ENCODE results near the gene TBX5. TPM values are rescaled to one million over a fixed set of nuclear protein-coding genes. Genes with fewer than 3 reads are reported as not detected.

Gene TBX5
- polyA plus RNA-seq, 3 donors: not detected

DNA sequence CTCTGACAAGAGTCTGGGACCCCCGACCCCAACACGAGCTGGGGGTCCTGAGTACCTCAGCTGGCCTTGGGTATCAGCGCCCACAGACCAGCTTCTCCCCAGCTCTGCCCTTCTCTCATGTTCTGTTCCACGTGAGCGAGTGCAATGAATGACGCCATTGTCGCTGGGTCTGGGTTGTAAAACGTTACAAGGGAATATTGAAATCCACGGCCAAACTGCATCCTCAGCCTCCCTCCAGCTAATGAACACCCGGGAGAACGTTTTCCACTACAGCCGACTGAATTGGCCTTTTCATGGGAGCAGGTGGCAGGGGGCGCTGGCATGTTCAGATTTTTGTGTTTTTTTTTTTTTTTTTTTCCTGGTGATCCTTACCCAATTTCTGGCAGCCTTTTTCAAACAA is 34.7 kb downstream of the TBX5 start:
- no peaks in the 10 kb centered on the region for H3K4me1 Mint-ChIP-seq
- DNase-seq: no peak
- no peaks in the 10 kb centered on the region for H3K36me3 Mint-ChIP-seq
- TF ChIP-seq, protein P1, sequence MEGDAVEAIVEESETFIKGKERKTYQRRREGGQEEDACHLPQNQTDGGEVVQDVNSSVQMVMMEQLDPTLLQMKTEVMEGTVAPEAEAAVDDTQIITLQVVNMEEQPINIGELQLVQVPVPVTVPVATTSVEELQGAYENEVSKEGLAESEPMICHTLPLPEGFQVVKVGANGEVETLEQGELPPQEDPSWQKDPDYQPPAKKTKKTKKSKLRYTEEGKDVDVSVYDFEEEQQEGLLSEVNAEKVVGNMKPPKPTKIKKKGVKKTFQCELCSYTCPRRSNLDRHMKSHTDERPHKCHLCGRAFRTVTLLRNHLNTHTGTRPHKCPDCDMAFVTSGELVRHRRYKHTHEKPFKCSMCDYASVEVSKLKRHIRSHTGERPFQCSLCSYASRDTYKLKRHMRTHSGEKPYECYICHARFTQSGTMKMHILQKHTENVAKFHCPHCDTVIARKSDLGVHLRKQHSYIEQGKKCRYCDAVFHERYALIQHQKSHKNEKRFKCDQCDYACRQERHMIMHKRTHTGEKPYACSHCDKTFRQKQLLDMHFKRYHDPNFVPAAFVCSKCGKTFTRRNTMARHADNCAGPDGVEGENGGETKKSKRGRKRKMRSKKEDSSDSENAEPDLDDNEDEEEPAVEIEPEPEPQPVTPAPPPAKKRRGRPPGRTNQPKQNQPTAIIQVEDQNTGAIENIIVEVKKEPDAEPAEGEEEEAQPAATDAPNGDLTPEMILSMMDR (IDR thresholded peaks at IDR 0.05): no peak
- no peak overlapping the region for H3K27ac Mint-ChIP-seq
- no peak overlapping the region for H3K4me3 ChIP-seq (replicated peaks in 1 of 3; ENCODE audit: low read depth in 2 of 3, low read length in 3 of 3)
- H2AFZ ChIP-seq (ENCODE audit: insufficient read depth, low read depth, low read length, poor library complexity, severe bottlenecking): no peak overlapping the region
- peaks cover 0 to under 1% of the 10 kb centered on the region in 2 donors for H3K9me3 ChIP-seq (replicated peaks in 1 of 2; ENCODE audit: control insufficient read depth in 1 of 2, insufficient read depth in 1 of 2, low read length in 2 of 2)
- H3K4me1 ChIP-seq (ENCODE audit: control insufficient read depth in 1 of 2, insufficient read depth in 2 of 2, low read length in 2 of 2): no peaks in the 10 kb centered on the region
- H3K4me2 ChIP-seq (replicated peaks; ENCODE audit: extremely low read depth, low read length, poor library complexity, severe bottlenecking): no peak overlapping the region
- peaks cover 0 to 5% (median 0%) of the 10 kb centered on the region in 7 donors for H3K9me3 Mint-ChIP-seq
- no peaks in the 10 kb centered on the region for H3K36me3 ChIP-seq (replicated peaks in 1 of 2; ENCODE audit: control insufficient read depth in 1 of 2, insufficient read depth in 2 of 2, low read length in 2 of 2)
- H3K27me3 ChIP-seq (ENCODE audit: control insufficient read depth in 2 of 2, insufficient read depth in 2 of 2, low read length in 2 of 2): no peaks in the 10 kb centered on the region
- H3K27me3 Mint-ChIP-seq (ENCODE audit: low read depth in 3 of 3): peaks cover 0 to 10% (median 6%) of the 10 kb centered on the region in 3 donors
- no peaks in the 10 kb centered on the region for H4K20me1 ChIP-seq (ENCODE audit: insufficient read depth, low read length)
- H3K27ac ChIP-seq (ENCODE audit: low read depth in 1 of 2, low read length in 2 of 2): no peak overlapping the region
- intact Hi-C loops (cut with micrococcal nuclease): no loop called here
- 91% methylated on average over 4 of the region's 13 CpGs for WGBS (ENCODE audit: insufficient coverage)
- no peaks in the 10 kb centered on the region for H3K79me2 ChIP-seq (ENCODE audit: insufficient read depth, low read length)
- no peak overlapping the region for H3K9ac ChIP-seq (ENCODE audit: insufficient read depth, low read length, poor library complexity, severe bottlenecking)
- H3K4me3 Mint-ChIP-seq: no peak overlapping the region

DNA sequence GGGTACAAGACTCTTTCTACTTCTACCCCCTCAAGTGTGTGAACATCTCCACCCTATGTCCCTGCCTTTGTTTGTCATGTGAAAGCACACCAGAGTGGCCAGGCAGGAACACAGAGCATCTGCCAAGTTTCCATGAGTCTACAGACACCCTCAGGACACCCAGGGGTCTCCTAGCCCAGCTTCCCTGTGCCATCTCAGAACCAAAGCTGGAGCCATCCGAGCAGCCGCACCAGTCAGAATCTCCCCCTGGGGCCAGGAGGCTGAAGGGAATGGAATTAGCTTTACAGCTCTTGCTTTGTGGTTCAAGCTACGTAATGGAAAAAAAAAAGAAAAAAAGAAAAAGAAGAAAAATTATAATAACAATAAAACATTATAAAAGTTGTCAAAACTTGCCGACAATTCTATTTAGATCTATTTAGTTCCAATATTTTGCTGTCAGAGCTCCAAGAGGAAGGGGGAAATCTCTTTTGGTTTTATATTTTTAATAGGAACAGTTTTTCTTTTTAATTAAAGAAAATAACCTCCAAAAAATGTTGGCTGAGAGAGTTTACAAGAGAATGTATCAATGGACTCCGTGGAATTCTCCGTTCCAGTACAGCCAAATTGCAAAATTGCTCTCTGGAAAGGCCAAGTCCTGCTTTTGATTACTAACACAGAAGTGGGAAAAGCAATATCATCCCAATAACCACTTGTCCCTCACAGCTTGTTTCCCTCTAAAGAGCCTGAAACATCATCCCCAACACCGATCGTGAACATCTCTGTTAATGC is 37.1 kb downstream of the TBX5 start:
- H3K36me3 Mint-ChIP-seq: no peaks in the 10 kb centered on the region
- H3K27me3 ChIP-seq (ENCODE audit: control insufficient read depth in 2 of 2, insufficient read depth in 2 of 2, low read length in 2 of 2): no peaks in the 10 kb centered on the region
- H3K9me3 ChIP-seq (replicated peaks in 1 of 2; ENCODE audit: control insufficient read depth in 1 of 2, insufficient read depth in 1 of 2, low read length in 2 of 2): peaks cover 3 to 4% of the 10 kb centered on the region in 2 donors
- no peak for DNase-seq
- intact Hi-C loops (cut with micrococcal nuclease): no loop called here
- H3K79me2 ChIP-seq (ENCODE audit: insufficient read depth, low read length): no peaks in the 10 kb centered on the region
- H3K27ac ChIP-seq (ENCODE audit: low read depth in 1 of 2, low read length in 2 of 2): no peak overlapping the region
- H3K4me1 Mint-ChIP-seq: no peaks in the 10 kb centered on the region
- no peaks in the 10 kb centered on the region for H3K4me1 ChIP-seq (ENCODE audit: control insufficient read depth in 1 of 2, insufficient read depth in 2 of 2, low read length in 2 of 2)
- H3K4me3 ChIP-seq (replicated peaks in 1 of 3; ENCODE audit: low read depth in 2 of 3, low read length in 3 of 3): no peak overlapping the region
- peaks cover 0 to 18% (median 3%) of the 10 kb centered on the region in 7 donors for H3K9me3 Mint-ChIP-seq
- H2AFZ ChIP-seq (ENCODE audit: insufficient read depth, low read depth, low read length, poor library complexity, severe bottlenecking): no peak overlapping the region
- peaks cover 0 to 7% (median 4%) of the 10 kb centered on the region in 3 donors for H3K27me3 Mint-ChIP-seq (ENCODE audit: low read depth in 3 of 3)
- no peak overlapping the region for H3K27ac Mint-ChIP-seq
- no peak overlapping the region for H3K9ac ChIP-seq (ENCODE audit: insufficient read depth, low read length, poor library complexity, severe bottlenecking)
- H3K4me2 ChIP-seq (replicated peaks; ENCODE audit: extremely low read depth, low read length, poor library complexity, severe bottlenecking): no peak overlapping the region
- TF ChIP-seq, protein P1 (IDR thresholded peaks at IDR 0.05): no peak
- H3K36me3 ChIP-seq (replicated peaks in 1 of 2; ENCODE audit: control insufficient read depth in 1 of 2, insufficient read depth in 2 of 2, low read length in 2 of 2): no peaks in the 10 kb centered on the region
- no peak overlapping the region for H3K4me3 Mint-ChIP-seq
- no peaks in the 10 kb centered on the region for H4K20me1 ChIP-seq (ENCODE audit: insufficient read depth, low read length)
- WGBS (ENCODE audit: insufficient coverage): 100% methylated on average over 2 of the region's 8 CpGs
